Stimulated activated CD4-positive, alpha-beta T cell treated with anti-CD3 and anti-CD28 coated beads, TNF-alpha, amount 100 ng/mL, for 48 hours (primary cell): Measurements from ENCODE around the gene LIPA.

Experiments used
- DNase-seq, 3 donors: peaks; one replicate each; pipeline ENCODE4 v3.0.0-alpha.2; 2020; ENCODE audit warnings: low read depth in 3 of 3

The LIPA gene

GRCh38 chr10:89164920-89165319 lies 86.7 kb downstream of the LIPA start:
- DNase-seq = no peak

- DNase-seq = no peak
These were observed 87.5 kb downstream of the LIPA start for GRCh38 chr10:89164080-89164479.
